ENCODE data around the gene ETFDH. TPM values are rescaled to one million over a fixed set of nuclear protein-coding genes. Genes with fewer than 3 reads are reported as not detected.
A peak's percentile ranks its signal among the peaks of the same experiment; 100 is the strongest.

ETFDH gene
- total and polyA plus RNA-seq, 2 experiments from 2014 or later: 11.4 to 17.7 TPM

- H3K36me3 ChIP-seq (ENCODE audit: insufficient read depth): peaks cover 5% of the 10 kb centered on the region; the same call in 1 of the 2 replicates
- no peak for ATAC-seq
- H3K4me3 Mint-ChIP-seq: no peak overlapping the region
- H3K79me2 ChIP-seq (replicated peaks; ENCODE audit: insufficient read depth): peaks cover 47% of the 10 kb centered on the region
- no peak overlapping the region for H2AFZ ChIP-seq
- peaks cover 5% of the 10 kb centered on the region; the same call in 1 of the 2 replicates for H3F3A ChIP-seq (replicated peaks; ENCODE audit: low read depth)
- DNase-seq (ENCODE audit: low spot score): peak; percentile 59
- H3K27me3 Mint-ChIP-seq (ENCODE audit: insufficient read depth, low read depth, poor library complexity): peaks cover 12% of the 10 kb centered on the region
- H4K20me1 ChIP-seq (replicated peaks; ENCODE audit: insufficient read depth): no peaks in the 10 kb centered on the region; the same call in 1 of the 2 replicates
- TF ChIP-seq CTCF (conservative IDR thresholded peaks at IDR 0.05; ENCODE audit: low read depth in 2 of 2): peak; percentile 62 to 80
- no peak for TF ChIP-seq REST (IDR thresholded peaks at IDR 0.05; ENCODE audit: unreplicated experiment)
- no peak for TF ChIP-seq ZNF331 (CRISPR knock-in tag; IDR thresholded peaks at IDR 0.05; ENCODE audit: low read depth)
- no peak for TF ChIP-seq EZH2 (IDR thresholded peaks at IDR 0.05; ENCODE audit: low read depth, unreplicated experiment)
- no peak for TF ChIP-seq ETS1 (IDR thresholded peaks at IDR 0.05)
- no peak for TF ChIP-seq ZNF114 (CRISPR knock-in tag; IDR thresholded peaks at IDR 0.05)
- H3K27ac ChIP-seq (ENCODE audit: low read depth): no peak overlapping the region
- no peak overlapping the region for H3K4me2 ChIP-seq
- H3K9me2 ChIP-seq (ENCODE audit: insufficient read depth): no peaks in the 10 kb centered on the region
- H3K9me3 Mint-ChIP-seq: no peaks in the 10 kb centered on the region; the same call in 2 of the 3 replicates
- peaks cover 28% of the 10 kb centered on the region for H3K36me3 Mint-ChIP-seq (ENCODE audit: low read depth)
- 0 out of 2 replicates have a peak, but pooled peaks cover 5% of the 10 kb centered on the region for H3K4me1 ChIP-seq (ENCODE audit: insufficient read depth)
- H3K27me3 ChIP-seq (ENCODE audit: insufficient read depth): no peaks in the 10 kb centered on the region
- H3K27ac Mint-ChIP-seq: no peak overlapping the region
- H3K4me3 ChIP-seq: no peak overlapping the region
- H3K4me1 Mint-ChIP-seq: peaks cover 12% of the 10 kb centered on the region; the same call in 2 of the 3 replicates
Measured at GRCh38 chr4:158667651-158668198, 4.4 kb upstream of the ETFDH start.

GRCh38 chr4:158669310-158669709 lies 2.8 kb upstream of the ETFDH start:
- peaks cover 12% of the 10 kb centered on the region for H3K27me3 Mint-ChIP-seq (ENCODE audit: insufficient read depth, low read depth, poor library complexity)
- peaks cover 5% of the 10 kb centered on the region; the same call in 1 of the 2 replicates for H3K36me3 ChIP-seq (ENCODE audit: insufficient read depth)
- TF ChIP-seq EZH2phosphoT487 (IDR thresholded peaks at IDR 0.05; ENCODE audit: unreplicated experiment) (no peak), POLR2AphosphoS5 (IDR thresholded peaks at IDR 0.05; ENCODE audit: low read depth) (no peak), STAT1 (IDR thresholded peaks at IDR 0.05; ENCODE audit: unreplicated experiment) (no peak), EZH2 (IDR thresholded peaks at IDR 0.05; ENCODE audit: low read depth, unreplicated experiment) (no peak), ZNF114 (CRISPR knock-in tag; IDR thresholded peaks at IDR 0.05) (no peak), JUNB (IDR thresholded peaks at IDR 0.05; ENCODE audit: unreplicated experiment) (no peak), ZNF331 (CRISPR knock-in tag; IDR thresholded peaks at IDR 0.05; ENCODE audit: low read depth) (no peak), CTCF (conservative IDR thresholded peaks at IDR 0.05; ENCODE audit: low read depth in 2 of 2) (no peak), CREB1 (CRISPR knock-in tag; IDR thresholded peaks at IDR 0.05; ENCODE audit: low read depth) (no peak)

More at GRCh38 chr4:158669310-158669709, 2.8 kb upstream of the ETFDH start:
- Histone ChIP-seq H3F3A (replicated peaks; ENCODE audit: low read depth) (peaks cover 5% of the 10 kb centered on the region; the same call in 1 of the 2 replicates), H3K4me2 (no peak overlapping the region), H3K4me1 (ENCODE audit: insufficient read depth) (0 out of 2 replicates have a peak, but pooled peaks cover 5% of the 10 kb centered on the region), H3K79me2 (replicated peaks; ENCODE audit: insufficient read depth) (peaks cover 55% of the 10 kb centered on the region), H3K9me2 (ENCODE audit: insufficient read depth) (no peaks in the 10 kb centered on the region), H3K4me3 (no peak overlapping the region), H3K27ac (ENCODE audit: low read depth) (no peak overlapping the region), H3K27me3 (ENCODE audit: insufficient read depth) (no peaks in the 10 kb centered on the region), H4K20me1 (replicated peaks; ENCODE audit: insufficient read depth) (no peaks in the 10 kb centered on the region; the same call in 1 of the 2 replicates), H2AFZ (no peak overlapping the region)
- no peak for DNase-seq (ENCODE audit: low spot score)
- Mint-ChIP-seq H3K4me3 (no peak overlapping the region; the same call in 2 of the 3 replicates), H3K4me1 (peaks cover 14% of the 10 kb centered on the region; the same call in 2 of the 3 replicates), H3K9me3 (no peaks in the 10 kb centered on the region; the same call in 2 of the 3 replicates), H3K36me3 (ENCODE audit: low read depth) (peaks cover 25% of the 10 kb centered on the region), H3K27ac (no peak overlapping the region)
- no peak for ATAC-seq

Measured in GM23338 (cell line).